Right atrium auricular region (tissue), 2 donors: ENCODE results near the gene CSF2RB. TPM values are rescaled to one million over a fixed set of nuclear protein-coding genes. Genes with fewer than 3 reads are reported as not detected.

Experiments
- DNase-seq: peaks from one replicate; pipeline ENCODE4 v3.0.0-alpha.2; 2019; ENCODE audit warnings: low spot score
- H3K27ac ChIP-seq, 2 donors: fragments of 200-600 bp; sonication (generic); 1 replicate in 1 of 2; 2 replicates in 1 of 2; pipeline ENCODE4 v1.5.1; 2016 to 2019
- H3K27me3 ChIP-seq, 2 donors: fragments of 200-600 bp; sonication (generic); one replicate each; pipeline versions ENCODE4 v1.5.1 to v1.6.0; 2017 to 2019
- H3K36me3 ChIP-seq: fragments of 200-600 bp; sonication (generic); one replicate; pipeline ENCODE4 v1.5.1; 2016
- H3K4me1 ChIP-seq, 2 donors: fragments of 200-600 bp; sonication (generic); one replicate each; pipeline versions ENCODE4 v1.5.1 to v1.6.0; 2017 to 2019
- H3K4me3 ChIP-seq, 2 donors: fragments of 200-600 bp; sonication (generic); 1 replicate in 1 of 2; 2 replicates in 1 of 2; pipeline ENCODE4 v1.5.1; 2017 to 2019; ENCODE audit warnings: mild to moderate bottlenecking in 1 of 2, moderate library complexity in 1 of 2
- H3K9me3 ChIP-seq, 2 donors: fragments of 200-600 bp; sonication (generic); one replicate each; pipeline ENCODE4 v1.5.1; 2019
- CTCF ChIP-seq, 2 donors: fragments of 200-600 bp; sonication (generic); IDR thresholded peaks; one replicate each; pipeline ENCODE4 v1.5.1; 2019; ENCODE audit warnings: antibody characterized with exemption in 2 of 2
- total RNA-seq, 2 donors: library from RNA; depleted of rRNA; stranded (reverse); fragments of >200 nt; gene quantifications; one replicate each; pipeline ENCODE4 v1.1.0, GENCODE V29; 2016

Gene CSF2RB
- total RNA-seq, 2 donors from 2014 or later, result 1.8 to 4.2 TPM

- TF ChIP-seq CTCF (IDR thresholded peaks at IDR 0.05), result no peak
- H3K36me3 ChIP-seq, result no peaks in the 10 kb centered on the region
- peaks cover 6 to 27% of the 10 kb centered on the region in 2 donors for H3K9me3 ChIP-seq
- no peaks in the 10 kb centered on the region for H3K4me1 ChIP-seq
- no peak overlapping the region for H3K4me3 ChIP-seq
- no peak overlapping the region for H3K27ac ChIP-seq
- no peak for DNase-seq
- no peaks in the 10 kb centered on the region for H3K27me3 ChIP-seq
These were observed 31.8 kb upstream of the CSF2RB start for GRCh38 chr22:36881504-36882245.

- no peaks in the 10 kb centered on the region for H3K36me3 ChIP-seq
- H3K27ac ChIP-seq, result no peak overlapping the region
- H3K9me3 ChIP-seq, result peaks cover 6 to 27% of the 10 kb centered on the region in 2 donors
- H3K4me1 ChIP-seq, result no peaks in the 10 kb centered on the region
- no peak for TF ChIP-seq CTCF (IDR thresholded peaks at IDR 0.05)
- H3K27me3 ChIP-seq, result no peaks in the 10 kb centered on the region
- no peak overlapping the region for H3K4me3 ChIP-seq
- no peak for DNase-seq
These were observed 28.9 kb upstream of the CSF2RB start for GRCh38 chr22:36884349-36885158.

GRCh38 chr22:36885474-36885873 lies 28.0 kb upstream of the CSF2RB start:
- peaks cover 6 to 25% of the 10 kb centered on the region in 2 donors for H3K9me3 ChIP-seq
- no peaks in the 10 kb centered on the region for H3K27me3 ChIP-seq
- no peak overlapping the region for H3K27ac ChIP-seq
- TF ChIP-seq CTCF (IDR thresholded peaks at IDR 0.05), result no peak
- no peak for DNase-seq
- no peaks in the 10 kb centered on the region for H3K36me3 ChIP-seq
- no peaks in the 10 kb centered on the region for H3K4me1 ChIP-seq
- no peak overlapping the region for H3K4me3 ChIP-seq

GRCh38 chr22:36886016-36886415 lies 27.4 kb upstream of the CSF2RB start:
- Histone ChIP-seq H3K27me3 (no peaks in the 10 kb centered on the region), H3K4me1 (no peaks in the 10 kb centered on the region), H3K27ac (no peak overlapping the region), H3K9me3 (peaks cover 5 to 21% of the 10 kb centered on the region in 2 donors), H3K4me3 (no peak overlapping the region), H3K36me3 (no peaks in the 10 kb centered on the region)
- no peak for DNase-seq
- no peak for TF ChIP-seq CTCF (IDR thresholded peaks at IDR 0.05)

GRCh38 chr22:36887162-36887561 lies 26.3 kb upstream of the CSF2RB start:
- no peaks in the 10 kb centered on the region for H3K4me1 ChIP-seq

More at GRCh38 chr22:36887162-36887561, 26.3 kb upstream of the CSF2RB start:
- peaks cover 0 to 9% of the 10 kb centered on the region in 2 donors for H3K9me3 ChIP-seq
- H3K36me3 ChIP-seq, result no peaks in the 10 kb centered on the region
- H3K27ac ChIP-seq, result no peak overlapping the region
- no peak overlapping the region for H3K4me3 ChIP-seq
- no peak for TF ChIP-seq CTCF (IDR thresholded peaks at IDR 0.05)
- H3K27me3 ChIP-seq, result no peaks in the 10 kb centered on the region
- DNase-seq, result no peak
